Measurements from ENCODE around the gene EXOC1L. TPM values are rescaled to one million over a fixed set of nuclear protein-coding genes. Genes with fewer than 3 reads are reported as not detected.

The EXOC1L gene
- total RNA-seq, 5 donors from 2014 or later (not counting 1 experiment from before 2014, with no cell fraction given), result not detected

DNA sequence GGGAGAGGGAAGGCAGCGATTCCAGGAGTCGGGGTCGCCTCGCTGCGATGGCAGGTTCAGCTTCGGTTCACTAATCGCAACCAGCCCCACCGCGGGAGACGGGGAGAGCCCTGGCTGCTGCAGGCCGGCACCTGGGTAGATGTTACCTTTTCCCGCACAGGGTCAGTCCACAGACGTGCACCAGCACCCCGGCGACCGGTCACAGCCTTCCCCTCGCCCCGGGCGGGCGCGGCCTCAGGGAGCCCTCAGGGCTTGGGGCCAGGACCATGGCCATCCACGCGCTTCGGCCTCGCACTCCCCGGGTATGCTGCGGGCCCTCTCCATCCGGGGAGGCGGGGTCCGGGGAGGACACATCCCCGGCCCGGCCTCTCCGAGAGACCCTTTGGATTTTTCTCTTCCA, 26.1 kb upstream of the EXOC1L start:
- Histone ChIP-seq H3K27me3 (replicated peaks in 1 of 2; ENCODE audit: control insufficient read depth in 2 of 2, extremely low read depth in 1 of 2, insufficient read depth in 2 of 2, low read length in 1 of 2) (peaks cover 9 to 21% of the 10 kb centered on the region in 2 experiments), H3K4me3 (ENCODE audit: control insufficient read depth in 1 of 2, extremely low read depth in 1 of 2, low read length in 1 of 2) (peak overlapping the region in 1 of 2 donors; percentile 11), H3K4me1 (ENCODE audit: control insufficient read depth in 1 of 2, extremely low read depth in 1 of 2, insufficient read depth in 2 of 2, low read length in 2 of 2) (no peaks in the 10 kb centered on the region), H3K36me3 (ENCODE audit: control insufficient read depth in 2 of 2, extremely low read depth in 1 of 2, insufficient read depth in 1 of 2, low read length in 1 of 2) (no peaks in the 10 kb centered on the region), H3K9me3 (no peaks in the 10 kb centered on the region), H3K27ac (ENCODE audit: low read length) (no peak overlapping the region)
- Mint-ChIP-seq H3K36me3 (no peaks in the 10 kb centered on the region), H3K4me3 (peak overlapping the region in 1 of 3 donors; percentile 35), H3K4me1 (peaks cover 0 to 6% (median 3%) of the 10 kb centered on the region in 3 donors), H3K9me3 (no peaks in the 10 kb centered on the region), H3K27ac (no peak overlapping the region), H3K27me3 (peaks cover 47 to 53% of the 10 kb centered on the region in 2 donors)
- ChIA-PET POLR2A (no interaction called here), CTCF (no interaction called here)
- 11% methylated on average over 21 of the region's 33 CpGs for WGBS (ENCODE audit: insufficient coverage)
- DNase-seq (no peak), ATAC-seq (replicated peaks in 1 of 4) (no peak)

DNA sequence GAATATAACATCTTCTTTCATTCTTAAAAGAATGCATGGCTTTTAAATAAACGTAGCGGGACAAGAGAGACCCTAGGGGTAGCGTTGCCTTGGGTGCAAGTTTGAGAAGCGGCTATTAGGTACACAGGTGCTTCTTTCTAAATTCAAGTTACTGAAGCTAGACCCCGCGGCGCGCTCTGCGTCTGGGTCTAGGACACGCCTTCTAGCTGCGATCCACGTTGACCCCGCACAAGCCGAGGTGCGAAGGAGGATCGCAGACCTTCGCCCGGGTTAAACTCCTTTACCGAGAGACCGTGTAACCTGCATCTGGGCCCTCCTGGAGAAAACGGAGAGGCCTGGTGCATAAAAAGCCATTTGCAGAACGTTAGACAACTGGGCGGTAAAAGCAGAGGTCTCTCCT, 25.5 kb upstream of the EXOC1L start:
- 75% methylated on average over 21 of the region's 23 CpGs for WGBS (ENCODE audit: insufficient coverage)
- no peaks in the 10 kb centered on the region for H3K4me1 ChIP-seq (ENCODE audit: control insufficient read depth in 1 of 2, extremely low read depth in 1 of 2, insufficient read depth in 2 of 2, low read length in 2 of 2)
- peaks cover 9 to 20% of the 10 kb centered on the region in 2 experiments for H3K27me3 ChIP-seq (replicated peaks in 1 of 2; ENCODE audit: control insufficient read depth in 2 of 2, extremely low read depth in 1 of 2, insufficient read depth in 2 of 2, low read length in 1 of 2)
- Mint-ChIP-seq H3K9me3 (no peaks in the 10 kb centered on the region), H3K27me3 (peaks cover 47 to 55% of the 10 kb centered on the region in 2 donors), H3K4me3 (no peak overlapping the region), H3K4me1 (peaks cover 0 to 6% (median 3%) of the 10 kb centered on the region in 3 donors), H3K36me3 (no peaks in the 10 kb centered on the region), H3K27ac (no peak overlapping the region)
- DNase-seq, result no peak
- no peaks in the 10 kb centered on the region for H3K36me3 ChIP-seq (ENCODE audit: control insufficient read depth in 2 of 2, extremely low read depth in 1 of 2, insufficient read depth in 1 of 2, low read length in 1 of 2)
- ChIA-PET POLR2A (no interaction called here), CTCF (no interaction called here)
- no peak overlapping the region for H3K27ac ChIP-seq (ENCODE audit: low read length)
- no peaks in the 10 kb centered on the region for H3K9me3 ChIP-seq
- no peak overlapping the region for H3K4me3 ChIP-seq (ENCODE audit: control insufficient read depth in 1 of 2, extremely low read depth in 1 of 2, low read length in 1 of 2)
- ATAC-seq (replicated peaks in 1 of 4), result no peak

DNA sequence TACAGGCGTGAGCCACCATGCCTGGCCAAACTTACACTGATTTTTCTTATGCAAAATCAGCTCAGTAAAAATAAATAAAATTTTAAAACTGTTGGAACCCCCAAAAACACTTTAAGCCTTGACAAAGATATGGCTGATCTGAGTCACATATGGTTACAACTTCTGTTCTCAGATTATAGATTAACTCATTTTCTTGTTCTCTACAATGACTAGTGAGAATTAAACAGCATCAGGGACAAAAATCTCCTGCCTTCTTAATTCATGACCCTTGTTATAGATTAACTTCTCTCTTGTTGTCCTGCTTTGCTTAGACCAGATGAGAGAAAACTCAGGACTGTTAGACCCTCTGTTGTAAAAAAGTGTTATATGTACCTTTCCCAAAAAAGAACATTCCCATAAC, 24.2 kb upstream of the EXOC1L start:
- ChIA-PET POLR2A (no interaction called here), CTCF (no interaction called here)
- H3K27me3 Mint-ChIP-seq, result peaks cover 47% of the 10 kb centered on the region in 2 donors
- peaks cover 0 to 6% (median 3%) of the 10 kb centered on the region in 3 donors for H3K4me1 Mint-ChIP-seq
- H3K27ac ChIP-seq (ENCODE audit: low read length), result no peak overlapping the region
- H3K4me3 Mint-ChIP-seq, result no peak overlapping the region
- no peaks in the 10 kb centered on the region for H3K9me3 ChIP-seq
- DNase-seq (no peak), ATAC-seq (replicated peaks in 1 of 4) (no peak)
- no peaks in the 10 kb centered on the region for H3K9me3 Mint-ChIP-seq
- 83% methylated on average over 1 of the region's 1 CpG for WGBS (ENCODE audit: insufficient coverage)
- no peaks in the 10 kb centered on the region for H3K36me3 Mint-ChIP-seq
- H3K4me3 ChIP-seq (ENCODE audit: control insufficient read depth in 1 of 2, extremely low read depth in 1 of 2, low read length in 1 of 2), result no peak overlapping the region
- H3K4me1 ChIP-seq (ENCODE audit: control insufficient read depth in 1 of 2, extremely low read depth in 1 of 2, insufficient read depth in 2 of 2, low read length in 2 of 2), result no peaks in the 10 kb centered on the region
- H3K36me3 ChIP-seq (ENCODE audit: control insufficient read depth in 2 of 2, extremely low read depth in 1 of 2, insufficient read depth in 1 of 2, low read length in 1 of 2), result no peaks in the 10 kb centered on the region
- no peak overlapping the region for H3K27ac Mint-ChIP-seq
- H3K27me3 ChIP-seq (replicated peaks in 1 of 2; ENCODE audit: control insufficient read depth in 2 of 2, extremely low read depth in 1 of 2, insufficient read depth in 2 of 2, low read length in 1 of 2), result peaks cover 9 to 18% of the 10 kb centered on the region in 2 experiments

DNA sequence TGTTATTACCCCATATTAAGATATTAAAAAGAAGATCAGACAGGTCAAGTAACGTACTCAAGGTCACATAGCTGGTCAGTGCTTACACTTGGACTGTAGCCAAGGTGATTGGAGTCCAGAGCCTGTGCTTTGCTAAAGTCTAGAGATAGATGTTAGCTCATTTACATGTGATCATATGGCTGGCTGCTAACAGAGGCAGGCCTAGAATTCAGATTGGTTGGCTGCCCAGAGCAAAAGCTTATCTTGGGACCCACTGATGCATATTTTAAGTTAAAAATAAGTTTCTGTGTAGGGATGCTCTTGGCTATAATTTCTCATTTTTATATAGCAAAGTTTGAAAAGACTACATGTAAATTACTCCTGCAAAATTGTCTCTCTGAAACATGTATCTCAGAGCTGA, 18.1 kb upstream of the EXOC1L start:
- Histone ChIP-seq H3K36me3 (ENCODE audit: control insufficient read depth in 2 of 2, extremely low read depth in 1 of 2, insufficient read depth in 1 of 2, low read length in 1 of 2) (no peaks in the 10 kb centered on the region), H3K27ac (ENCODE audit: low read length) (no peak overlapping the region), H3K4me3 (ENCODE audit: control insufficient read depth in 1 of 2, extremely low read depth in 1 of 2, low read length in 1 of 2) (no peak overlapping the region), H3K4me1 (ENCODE audit: control insufficient read depth in 1 of 2, extremely low read depth in 1 of 2, insufficient read depth in 2 of 2, low read length in 2 of 2) (no peaks in the 10 kb centered on the region), H3K27me3 (replicated peaks in 1 of 2; ENCODE audit: control insufficient read depth in 2 of 2, extremely low read depth in 1 of 2, insufficient read depth in 2 of 2, low read length in 1 of 2) (no peaks in the 10 kb centered on the region), H3K9me3 (no peaks in the 10 kb centered on the region)
- CTCF ChIA-PET, result no interaction called here
- Mint-ChIP-seq H3K27ac (no peak overlapping the region), H3K4me1 (no peaks in the 10 kb centered on the region), H3K27me3 (peaks cover 26 to 27% of the 10 kb centered on the region in 2 donors), H3K9me3 (no peaks in the 10 kb centered on the region), H3K36me3 (no peaks in the 10 kb centered on the region), H3K4me3 (no peak overlapping the region)
- POLR2A ChIA-PET, result no interaction called here
- 100% methylated on average over 1 of the region's 1 CpG for WGBS (ENCODE audit: insufficient coverage)
- DNase-seq, result no peak
- ATAC-seq (replicated peaks in 1 of 4), result no peak

DNA sequence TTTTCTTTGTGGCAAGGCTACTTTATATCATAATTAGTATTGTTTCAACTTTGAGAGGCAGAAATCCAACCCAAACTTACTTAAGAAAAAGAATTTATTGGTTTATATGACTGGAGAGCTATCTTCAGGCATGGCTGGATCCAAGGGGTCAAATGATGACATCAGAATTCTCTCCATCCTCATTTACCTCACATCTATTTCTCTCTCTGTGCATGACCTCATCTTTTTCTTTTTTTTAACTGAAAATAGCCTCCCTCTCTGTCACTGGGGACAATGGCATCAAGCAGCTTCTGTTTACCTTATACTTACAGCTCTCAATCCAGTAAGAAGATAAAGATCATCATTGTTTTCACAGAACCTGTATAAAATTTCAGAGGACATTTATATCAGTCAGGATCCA, 12.0 kb upstream of the EXOC1L start:
- ChIA-PET CTCF (no interaction called here), POLR2A (no interaction called here)
- no peak for ATAC-seq (replicated peaks in 1 of 4)
- Mint-ChIP-seq H3K4me3 (no peak overlapping the region), H3K4me1 (no peaks in the 10 kb centered on the region), H3K27me3 (peaks cover 23 to 27% of the 10 kb centered on the region in 2 donors), H3K36me3 (no peaks in the 10 kb centered on the region), H3K27ac (no peak overlapping the region), H3K9me3 (no peaks in the 10 kb centered on the region)
- H3K9me3 ChIP-seq, result no peaks in the 10 kb centered on the region
- H3K4me3 ChIP-seq (ENCODE audit: control insufficient read depth in 1 of 2, extremely low read depth in 1 of 2, low read length in 1 of 2), result no peak overlapping the region
- no peaks in the 10 kb centered on the region for H3K4me1 ChIP-seq (ENCODE audit: control insufficient read depth in 1 of 2, extremely low read depth in 1 of 2, insufficient read depth in 2 of 2, low read length in 2 of 2)
- DNase-seq, result no peak
- H3K27me3 ChIP-seq (replicated peaks in 1 of 2; ENCODE audit: control insufficient read depth in 2 of 2, extremely low read depth in 1 of 2, insufficient read depth in 2 of 2, low read length in 1 of 2), result no peaks in the 10 kb centered on the region
- H3K27ac ChIP-seq (ENCODE audit: low read length), result no peak overlapping the region
- no peaks in the 10 kb centered on the region for H3K36me3 ChIP-seq (ENCODE audit: control insufficient read depth in 2 of 2, extremely low read depth in 1 of 2, insufficient read depth in 1 of 2, low read length in 1 of 2)

DNA sequence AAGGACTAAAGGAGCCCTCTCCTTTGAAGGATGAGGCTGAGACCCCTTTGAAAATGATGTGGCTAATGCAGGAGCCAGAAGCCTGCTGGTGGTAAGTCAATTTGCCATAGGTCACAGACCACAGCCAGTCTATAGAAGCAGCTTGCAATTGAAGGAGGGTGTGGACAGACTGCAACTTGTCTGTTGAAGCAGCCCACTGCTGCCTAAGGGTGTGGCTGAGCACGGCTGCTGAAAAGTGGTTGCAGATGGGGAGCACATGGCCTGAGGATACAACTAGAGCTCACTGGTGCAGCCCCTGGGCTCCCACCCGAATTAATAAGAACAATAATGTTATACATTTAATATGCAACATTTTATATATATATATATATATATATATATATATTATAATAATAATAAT, 11.4 kb upstream of the EXOC1L start:
- Histone ChIP-seq H3K4me3 (ENCODE audit: control insufficient read depth in 1 of 2, extremely low read depth in 1 of 2, low read length in 1 of 2) (no peak overlapping the region), H3K4me1 (ENCODE audit: control insufficient read depth in 1 of 2, extremely low read depth in 1 of 2, insufficient read depth in 2 of 2, low read length in 2 of 2) (no peaks in the 10 kb centered on the region), H3K9me3 (no peaks in the 10 kb centered on the region), H3K36me3 (ENCODE audit: control insufficient read depth in 2 of 2, extremely low read depth in 1 of 2, insufficient read depth in 1 of 2, low read length in 1 of 2) (no peaks in the 10 kb centered on the region), H3K27ac (ENCODE audit: low read length) (no peak overlapping the region), H3K27me3 (replicated peaks in 1 of 2; ENCODE audit: control insufficient read depth in 2 of 2, extremely low read depth in 1 of 2, insufficient read depth in 2 of 2, low read length in 1 of 2) (no peaks in the 10 kb centered on the region)
- H3K4me1 Mint-ChIP-seq, result no peaks in the 10 kb centered on the region
- H3K36me3 Mint-ChIP-seq, result no peaks in the 10 kb centered on the region
- H3K27ac Mint-ChIP-seq, result no peak overlapping the region
- CTCF ChIA-PET, result no interaction called here
- DNase-seq (no peak), ATAC-seq (replicated peaks in 1 of 4) (no peak)
- no peaks in the 10 kb centered on the region for H3K9me3 Mint-ChIP-seq
- H3K4me3 Mint-ChIP-seq, result no peak overlapping the region
- peaks cover 22 to 24% of the 10 kb centered on the region in 2 donors for H3K27me3 Mint-ChIP-seq
- no CpG with 5 or more reads among the region's 2 CpGs for WGBS (ENCODE audit: insufficient coverage)
- POLR2A ChIA-PET, result no interaction called here

DNA sequence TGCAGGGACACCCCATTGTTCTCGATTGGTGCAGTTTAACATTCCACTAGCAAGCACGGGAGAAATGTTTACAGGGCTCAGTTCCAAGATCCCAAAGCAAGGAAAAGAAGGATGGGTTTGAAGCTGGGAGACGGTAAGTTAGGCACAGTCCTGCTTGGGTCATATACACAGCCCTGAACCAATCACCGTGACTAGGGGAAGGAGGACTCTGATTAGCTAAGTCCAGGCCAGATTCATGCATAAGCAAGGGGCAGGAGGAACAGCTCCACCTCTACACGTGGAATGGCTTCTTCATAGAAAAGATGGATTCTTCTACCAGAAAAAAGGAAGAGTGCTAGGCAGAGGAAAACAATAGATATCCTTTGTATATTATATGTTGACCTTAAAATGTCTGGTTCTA, 11.0 kb upstream of the EXOC1L start:
- peaks cover 20 to 22% of the 10 kb centered on the region in 2 donors for H3K27me3 Mint-ChIP-seq
- no peaks in the 10 kb centered on the region for H3K36me3 Mint-ChIP-seq
- CTCF ChIA-PET, result no interaction called here

More for the DNA sequence above, 11.0 kb upstream of the EXOC1L start:
- Histone ChIP-seq H3K27me3 (replicated peaks in 1 of 2; ENCODE audit: control insufficient read depth in 2 of 2, extremely low read depth in 1 of 2, insufficient read depth in 2 of 2, low read length in 1 of 2) (no peaks in the 10 kb centered on the region), H3K9me3 (peaks cover 2% of the 10 kb centered on the region), H3K4me1 (ENCODE audit: control insufficient read depth in 1 of 2, extremely low read depth in 1 of 2, insufficient read depth in 2 of 2, low read length in 2 of 2) (no peaks in the 10 kb centered on the region), H3K4me3 (ENCODE audit: control insufficient read depth in 1 of 2, extremely low read depth in 1 of 2, low read length in 1 of 2) (no peak overlapping the region), H3K36me3 (ENCODE audit: control insufficient read depth in 2 of 2, extremely low read depth in 1 of 2, insufficient read depth in 1 of 2, low read length in 1 of 2) (no peaks in the 10 kb centered on the region), H3K27ac (ENCODE audit: low read length) (no peak overlapping the region)
- no peak overlapping the region for H3K4me3 Mint-ChIP-seq
- DNase-seq, result no peak
- no peak overlapping the region for H3K27ac Mint-ChIP-seq
- 100% methylated on average over 2 of the region's 5 CpGs for WGBS (ENCODE audit: insufficient coverage)
- H3K9me3 Mint-ChIP-seq, result no peaks in the 10 kb centered on the region
- no peaks in the 10 kb centered on the region for H3K4me1 Mint-ChIP-seq
- POLR2A ChIA-PET, result no interaction called here
- ATAC-seq (replicated peaks in 1 of 4), result no peak

Measured in T-cell (primary cell).